SK-N-MC (cell line): Measurements from ENCODE around the gene RIN3.

Experiments
- EZH2 ChIP-seq: fragments of 200-600 bp; sonication (generic); IDR thresholded peaks from one replicate; pipeline ENCODE4 v1.6.1; 2017; ENCODE audit warnings: antibody characterized with exemption
- FOXP2 ChIP-seq: optimal IDR thresholded peaks from 2 replicates; pipeline ENCODE3; 2011; ENCODE audit warnings: mild to moderate bottlenecking, moderate library complexity; ENCODE audit not compliant: insufficient read depth; ENCODE audit errors: extremely low read length, control extremely low read depth
- POLR2AphosphoS5 ChIP-seq: IDR thresholded peaks from 2 replicates; pipeline ENCODE4 v1.6.1; 2012; ENCODE audit warnings: mild to moderate bottlenecking, low read depth, low read length, borderline replicate concordance

DNA sequence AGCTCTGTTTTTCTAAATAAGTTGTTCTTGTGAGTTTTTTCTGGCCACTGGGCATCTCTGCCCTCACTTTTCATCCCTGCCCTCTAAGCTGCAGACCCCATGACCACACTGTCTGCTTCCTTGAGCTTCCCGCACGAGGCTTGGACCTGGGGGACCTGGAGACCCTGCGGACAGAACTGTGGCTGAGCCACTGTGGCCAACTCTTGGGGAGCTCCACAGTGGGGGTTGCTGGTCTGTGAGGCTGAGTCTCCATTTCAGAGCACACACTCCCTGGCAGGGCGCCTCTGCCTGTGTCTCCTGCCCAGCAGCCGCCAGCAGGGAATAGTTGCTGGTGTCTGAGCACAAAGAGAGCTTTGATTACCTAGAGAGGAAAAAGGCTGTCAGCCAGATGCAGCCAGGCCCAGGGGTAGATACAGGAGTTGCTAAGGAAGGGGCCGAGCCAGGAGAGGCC is 13.1 kb upstream of the RIN3 start:
- TF ChIP-seq EZH2, result no peak
- no peak for TF ChIP-seq POLR2AphosphoS5
- no peak for TF ChIP-seq FOXP2
